ENCODE measurements around the gene AVPI1.

GRCh38 chr10:97723001-97723400 lies 36.0 kb upstream of the AVPI1 start:
- TF ChIP-seq CTCF (IDR thresholded peaks at IDR 0.05; ENCODE audit: low read depth, low read length): no peak
- no peak for TF ChIP-seq POLR2A (IDR thresholded peaks at IDR 0.05; ENCODE audit: extremely low read depth, insufficient read length)
- TF ChIP-seq MAX (IDR thresholded peaks at IDR 0.05; ENCODE audit: low read depth, low read length): no peak
- TF ChIP-seq MYC (IDR thresholded peaks at IDR 0.05; ENCODE audit: low read depth, low read length): no peak
